Stromal cell of bone marrow (primary cell): Measurements from ENCODE around the gene DNAH3.
A peak's percentile ranks its signal among the peaks of the same experiment; 100 is the strongest.
"Not testable (repeated sequence)": the region's sequence is repeated elsewhere in the genome, so short reads cannot be mapped to it uniquely, and the experiment has no call there.

Experiments
- DNase-seq: peaks from one replicate; pipeline ENCODE4 v3.0.0-alpha.2; 2012; ENCODE audit warnings: low read depth

The DNAH3 gene

GRCh38 chr16:21120976-21121520 is 29.6 kb downstream of the DNAH3 start:
- no peak for DNase-seq

- DNase-seq = no peak
These were observed 33.1 kb downstream of the DNAH3 start for GRCh38 chr16:21117567-21117966.

GRCh38 chr16:21116148-21116693 is 34.4 kb downstream of the DNAH3 start:
- DNase-seq = no peak

- not testable (repeated sequence) for DNase-seq
These were observed 35.1 kb downstream of the DNAH3 start for GRCh38 chr16:21115551-21115950.

- DNase-seq = peak; percentile 66
These were observed 46.4 kb downstream of the DNAH3 start for GRCh38 chr16:21103941-21104860.

- no peak for DNase-seq
These were observed 48.8 kb downstream of the DNAH3 start for GRCh38 chr16:21101631-21102420.

- DNase-seq = peak; percentile 74
These were observed 50.2 kb downstream of the DNAH3 start for GRCh38 chr16:21100447-21100846.

- DNase-seq = peak; percentile 31
These were observed 53.5 kb downstream of the DNAH3 start for GRCh38 chr16:21097151-21097550.

GRCh38 chr16:21094719-21095118 is 55.9 kb downstream of the DNAH3 start:
- not testable (repeated sequence) for DNase-seq

- no peak for DNase-seq
These were observed 57.7 kb downstream of the DNAH3 start for GRCh38 chr16:21092951-21093350.

- peak; percentile 44 for DNase-seq
These were observed 61.8 kb downstream of the DNAH3 start for GRCh38 chr16:21088646-21089538.

- DNase-seq = no peak
These were observed 62.5 kb downstream of the DNAH3 start for GRCh38 chr16:21088143-21088542.

- DNase-seq = no peak
These were observed 65.9 kb downstream of the DNAH3 start for GRCh38 chr16:21084631-21085225.

GRCh38 chr16:21083729-21084268 is 66.8 kb downstream of the DNAH3 start:
- peak; percentile 52 for DNase-seq

- no peak for DNase-seq
These were observed 69.3 kb downstream of the DNAH3 start for GRCh38 chr16:21081329-21081728.

GRCh38 chr16:21078563-21078962 is 72.1 kb downstream of the DNAH3 start:
- DNase-seq = no peak

GRCh38 chr16:21076186-21076883 is 74.3 kb downstream of the DNAH3 start:
- no peak for DNase-seq

GRCh38 chr16:21075252-21075651 is 75.4 kb downstream of the DNAH3 start:
- DNase-seq = no peak

- DNase-seq = no peak
These were observed 77.7 kb downstream of the DNAH3 start for GRCh38 chr16:21072976-21073375.

- DNase-seq = no peak
These were observed 78.9 kb downstream of the DNAH3 start for GRCh38 chr16:21071741-21072140.
